SK-N-SH (cell line): ENCODE results near the gene PCNA. TPM values are rescaled to one million over a fixed set of nuclear protein-coding genes. Genes with fewer than 3 reads are reported as not detected.

Source experiments
- CTCF ChIA-PET: fragments of 300-600, 350-600 bp; formaldehyde crosslinking; extraction: SDS; loops from one replicate; lab custom pipeline; 2021; lab: Yijun Ruan, JAX
- POLR2A ChIA-PET: fragments of 350-600 bp; sonication (Branson Sonifier 250); formaldehyde crosslinking; extraction: SDS; loops from one replicate; lab custom pipeline; 2020; ENCODE audit warnings: antibody characterized with exemption, inconsistent platforms; lab: Yijun Ruan, JAX
- DNase-seq: peaks from one replicate; pipeline ENCODE4 v3.0.0; 2012
- H2AFZ ChIP-seq: fragments of 200-600 bp; sonication (generic); 2 replicates; pipeline ENCODE4 v1.8.1; 2016; ENCODE audit warnings: antibody characterized with exemption, mild to moderate bottlenecking, low read depth
- H3F3A ChIP-seq: fragments of 200-600 bp; sonication (generic); replicated peaks from 2 replicates; pipeline ENCODE3; 2016; ENCODE audit warnings: antibody characterized with exemption, mild to moderate bottlenecking; ENCODE audit not compliant: insufficient read depth
- H3K27ac ChIP-seq, 2 experiments: fragments of 200-500 bp in 1 of 2; fragments of 200-600 bp in 1 of 2; sonication (Bioruptor generic) in 1 of 2; sonication (generic), shearing (Covaris generic) in 1 of 2; 2 replicates each; pipeline versions ENCODE4 v1.5.1 to v1.6.1; 2014 to 2016; ENCODE audit warnings: low read depth in 2 of 2, inconsistent platforms in 1 of 2, low read length in 1 of 2, mild to moderate bottlenecking in 1 of 2, mixed read lengths in 1 of 2
- H3K27me3 ChIP-seq: fragments of 200-600 bp; sonication (generic), shearing (Covaris generic); 2 replicates; pipeline ENCODE4 v1.6.1; 2016; ENCODE audit warnings: mixed run types; ENCODE audit not compliant: insufficient read depth
- H3K36me3 ChIP-seq, 2 experiments: fragments of 200-500 bp in 1 of 2; fragments of 200-600 bp in 1 of 2; sonication (Bioruptor generic) in 1 of 2; sonication (generic) in 1 of 2; replicated peaks in 1 of 2; 2 replicates each; pipeline versions ENCODE3 to v1.5.1; 2014 to 2016; ENCODE audit warnings: low read length in 1 of 2, mild to moderate bottlenecking in 1 of 2; ENCODE audit not compliant: insufficient read depth in 2 of 2, control insufficient read depth in 1 of 2
- H3K4me1 ChIP-seq, 2 experiments: fragments of 200-500 bp in 1 of 2; fragments of 200-600 bp in 1 of 2; sonication (Bioruptor generic) in 1 of 2; sonication (generic), shearing (Covaris generic) in 1 of 2; 2 replicates each; pipeline versions ENCODE4 v1.5.1 to v1.6.1; 2014 to 2016; ENCODE audit warnings: low read depth in 1 of 2, low read length in 1 of 2, mixed run types in 1 of 2; ENCODE audit not compliant: insufficient read depth in 2 of 2, control insufficient read depth in 1 of 2
- H3K4me2 ChIP-seq: fragments of 200-600 bp; sonication (generic), shearing (Covaris generic); 2 replicates; pipeline ENCODE4 v1.6.1; 2017; ENCODE audit warnings: mixed run types
- H3K4me3 ChIP-seq, 2 experiments: fragments of 200-500 bp in 1 of 2; fragments of 200-600 bp in 1 of 2; sonication (Bioruptor generic) in 1 of 2; sonication (generic), shearing (Covaris generic) in 1 of 2; 2 replicates each; pipeline versions ENCODE4 v1.5.1 to v1.8.1; 2014 to 2016; ENCODE audit warnings: low read depth in 2 of 2, inconsistent platforms in 1 of 2, low read length in 1 of 2, mild to moderate bottlenecking in 1 of 2, mixed read lengths in 1 of 2, moderate library complexity in 1 of 2
- H3K79me2 ChIP-seq: fragments of 200-600 bp; sonication (generic); 2 replicates; pipeline ENCODE4 v1.8.1; 2017; ENCODE audit warnings: mild to moderate bottlenecking; ENCODE audit not compliant: insufficient read depth
- H3K9ac ChIP-seq: fragments of 200-600 bp; sonication (generic); 2 replicates; pipeline ENCODE4 v1.6.1; 2017; ENCODE audit warnings: mixed run types
- H3K9me2 ChIP-seq: fragments of 200-600 bp; sonication (generic); 2 replicates; pipeline ENCODE4 v1.6.1; 2017; ENCODE audit warnings: mixed run types
- H3K9me3 ChIP-seq: fragments of 200-600 bp; sonication (generic); 2 replicates; pipeline ENCODE4 v1.6.1; 2017; ENCODE audit warnings: mixed run types, mild to moderate bottlenecking, moderate library complexity
- H4K20me1 ChIP-seq: fragments of 200-600 bp; sonication (generic); 2 replicates; pipeline ENCODE4 v1.6.1; 2017; ENCODE audit warnings: mild to moderate bottlenecking, mixed run types; ENCODE audit not compliant: insufficient read depth
- CHD2 ChIP-seq: fragments of 150-350 bp; IDR thresholded peaks from 2 replicates; pipeline ENCODE4 v1.6.1; 2018; ENCODE audit warnings: low read length; ENCODE audit not compliant: partially characterized antibody
- CTCF ChIP-seq: fragments of 200-600 bp; sonication (generic); IDR thresholded peaks from 2 replicates; pipeline ENCODE4 v1.6.1; 2017; ENCODE audit warnings: antibody characterized with exemption, mild to moderate bottlenecking, moderate library complexity
- ELF1 ChIP-seq: IDR thresholded peaks from 2 replicates; pipeline ENCODE4 v1.4.0; 2012
- EP300 ChIP-seq, 2 experiments: IDR thresholded peaks; 2 replicates each; pipeline versions ENCODE4 v1.4.0 to v1.6.1; 2012; ENCODE audit warnings: borderline replicate concordance in 1 of 2, low read depth in 1 of 2, low read length in 1 of 2
- FOSL2 ChIP-seq: IDR thresholded peaks from 2 replicates; pipeline ENCODE4 v1.4.0; 2012; ENCODE audit warnings: low read depth, mild to moderate bottlenecking, moderate library complexity, borderline replicate concordance
- FOXM1 ChIP-seq: IDR thresholded peaks from 2 replicates; pipeline ENCODE4 v1.4.0; 2012; ENCODE audit warnings: low read depth, mild to moderate bottlenecking
- IRF3 ChIP-seq: fragments of 150-350 bp; IDR thresholded peaks from 2 replicates; pipeline ENCODE4 v1.6.1; 2016; ENCODE audit warnings: mild to moderate bottlenecking, low read depth, low read length
- MAX ChIP-seq: IDR thresholded peaks from 2 replicates; pipeline ENCODE4 v1.4.0; 2012; ENCODE audit warnings: low read depth
- NFIC ChIP-seq: IDR thresholded peaks from 2 replicates; pipeline ENCODE4 v1.4.0; 2012; ENCODE audit warnings: borderline replicate concordance
- NRF1 ChIP-seq: IDR thresholded peaks from 2 replicates; pipeline ENCODE4 v1.6.1; 2012; ENCODE audit warnings: low read depth, mild to moderate bottlenecking, low read length
- POLR2AphosphoS5 ChIP-seq: IDR thresholded peaks from 2 replicates; pipeline ENCODE4 v1.6.1; 2012; ENCODE audit warnings: low read depth, low read length
- REST ChIP-seq: IDR thresholded peaks from 2 replicates; pipeline ENCODE4 v1.6.1; 2012; ENCODE audit warnings: mild to moderate bottlenecking, low read depth, low read length, moderate library complexity
- RXRA ChIP-seq: IDR thresholded peaks from 2 replicates; pipeline ENCODE4 v1.4.0; 2012; ENCODE audit warnings: low read depth, mild to moderate bottlenecking, borderline replicate concordance
- TCF12 ChIP-seq: IDR thresholded peaks from 2 replicates; pipeline ENCODE4 v1.4.0; 2012
- TEAD4 ChIP-seq: IDR thresholded peaks from 2 replicates; pipeline ENCODE4 v1.4.0; 2012; ENCODE audit warnings: mild to moderate bottlenecking, borderline replicate concordance; ENCODE audit not compliant: insufficient read depth
- WGBS: methylation state at CpG from one replicate; pipeline ENCODE4 v1.1.6; 2017; ENCODE audit warnings: low lambda C conversion rate; 5-methylcytosine and 5-hydroxymethylcytosine counted together
- polyA plus RNA-seq, 3 experiments: library from polyadenylated mRNA; depleted of rRNA; stranded (reverse); fragments of >200 nt; gene quantifications; 2 replicates each; pipeline ENCODE4 v1.2.3, GENCODE V29; 2012

The PCNA gene
- polyA plus RNA-seq, 1 of the 3 experiments (the other 2 are of a cell fraction) = 185 TPM

GRCh38 chr20:5095454-5095853 is 24.3 kb downstream of the PCNA start:
- Histone ChIP-seq H4K20me1 (no peaks in the 10 kb centered on the region), H2AFZ (no peak overlapping the region), H3K36me3 (peaks cover 28 to 37% of the 10 kb centered on the region in 2 experiments), H3K9ac (no peak overlapping the region), H3K9me3 (no peaks in the 10 kb centered on the region), H3K79me2 (no peaks in the 10 kb centered on the region), H3K9me2 (no peaks in the 10 kb centered on the region), H3K27me3 (no peaks in the 10 kb centered on the region), H3K27ac (no peak overlapping the region), H3K4me1 (no peaks in the 10 kb centered on the region), H3K4me2 (no peak overlapping the region), H3F3A (no peaks in the 10 kb centered on the region), H3K4me3 (no peak overlapping the region)
- TF ChIP-seq MAX = no peak
- no peak for TF ChIP-seq CTCF
- no peak for TF ChIP-seq FOSL2
- TF ChIP-seq ELF1 = no peak
- TF ChIP-seq RXRA = no peak
- WGBS = 100% methylated on average over 3 of the region's 3 CpGs
- ChIA-PET CTCF (interaction anchor here (2.8 kb wide), 1 partner anchor 140 kb away, joined by 9 read pairs; no protein-coding TSS in a partner anchor), POLR2A (no interaction called here)
- no peak for DNase-seq

GRCh38 chr20:5092765-5093339 is 26.9 kb downstream of the PCNA start:
- Histone ChIP-seq H3F3A (no peaks in the 10 kb centered on the region), H3K27ac (no peak overlapping the region), H3K9ac (no peak overlapping the region), H3K4me2 (no peak overlapping the region), H2AFZ (no peak overlapping the region), H3K4me3 (no peak overlapping the region), H4K20me1 (no peaks in the 10 kb centered on the region), H3K79me2 (no peaks in the 10 kb centered on the region), H3K9me2 (no peaks in the 10 kb centered on the region), H3K4me1 (no peaks in the 10 kb centered on the region), H3K36me3 (peaks cover 10 to 20% of the 10 kb centered on the region in 2 experiments), H3K9me3 (no peaks in the 10 kb centered on the region), H3K27me3 (no peaks in the 10 kb centered on the region)
- WGBS = 78% methylated on average over 4 of the region's 4 CpGs
- POLR2A ChIA-PET = no interaction called here
- TF ChIP-seq IRF3 = no peak
- no peak for DNase-seq
- CTCF ChIA-PET = no interaction called here

GRCh38 chr20:5091902-5092301 is 27.9 kb downstream of the PCNA start:
- WGBS = 91% methylated on average over 6 of the region's 6 CpGs
- no peaks in the 10 kb centered on the region for H4K20me1 ChIP-seq
- POLR2A ChIA-PET = no interaction called here
- TF ChIP-seq REST (no peak), FOXM1 (no peak), NRF1 (no peak), NFIC (no peak), EP300 (IDR thresholded peaks at IDR 0.05; ENCODE audit: borderline replicate concordance in 1 of 2, low read depth in 1 of 2, low read length in 1 of 2) (no peak), POLR2AphosphoS5 (no peak), CHD2 (no peak), TCF12 (no peak), TEAD4 (no peak)

More at GRCh38 chr20:5091902-5092301, 27.9 kb downstream of the PCNA start:
- Histone ChIP-seq H3K36me3 (peaks cover 10 to 15% of the 10 kb centered on the region in 2 experiments), H3K9me3 (no peaks in the 10 kb centered on the region), H3K9ac (no peak overlapping the region), H3K79me2 (no peaks in the 10 kb centered on the region), H3K4me2 (no peak overlapping the region), H3K9me2 (no peaks in the 10 kb centered on the region), H3K27me3 (no peaks in the 10 kb centered on the region), H3K4me1 (no peaks in the 10 kb centered on the region), H3F3A (no peaks in the 10 kb centered on the region), H3K4me3 (no peak overlapping the region), H3K27ac (no peak overlapping the region), H2AFZ (no peak overlapping the region)
- DNase-seq = no peak
- CTCF ChIA-PET = interaction anchor here (1.8 kb wide), 1 partner anchor 9 kb away, joined by 12 read pairs; no protein-coding TSS in a partner anchor
